HEK293 (cell line): ENCODE data around the gene HOXB8.

Experiments used
- GLIS2 ChIP-seq: fragments of 450-650 bp; formaldehyde crosslinking; IDR thresholded peaks from 2 replicates; pipeline ENCODE4 v1.5.1; 2016; ENCODE audit warnings: missing biosample characterization, missing genetic modification characterization
- HOXD13 ChIP-seq: sonication (generic); formaldehyde crosslinking; IDR thresholded peaks from 2 replicates; pipeline ENCODE4 v1.8.0; 2022; ENCODE audit warnings: missing genetic modification reagents, borderline replicate concordance
- KLF9 ChIP-seq: fragments of 450-650 bp; formaldehyde crosslinking; IDR thresholded peaks from 2 replicates; pipeline ENCODE4 v1.5.1; 2016; ENCODE audit warnings: missing biosample characterization, missing genetic modification characterization, low read depth
- MEIS1 ChIP-seq: sonication (generic); formaldehyde crosslinking; IDR thresholded peaks from 2 replicates; pipeline ENCODE4 v1.8.1; 2022; ENCODE audit warnings: missing genetic modification reagents, mild to moderate bottlenecking, borderline replicate concordance
- MZF1 ChIP-seq: fragments of 450-650 bp; formaldehyde crosslinking; IDR thresholded peaks from 2 replicates; pipeline ENCODE4 v1.5.1; 2017; ENCODE audit warnings: missing biosample characterization, missing genetic modification characterization, borderline replicate concordance
- OSR2 ChIP-seq: fragments of 450-650 bp; formaldehyde crosslinking; IDR thresholded peaks from 2 replicates; pipeline ENCODE4 v1.5.1; 2016; ENCODE audit warnings: missing biosample characterization, missing genetic modification characterization
- SALL2 ChIP-seq: fragments of 450-650 bp; formaldehyde crosslinking; IDR thresholded peaks from 2 replicates; pipeline ENCODE4 v1.5.0; 2017; ENCODE audit warnings: missing biosample characterization, mild to moderate bottlenecking, missing genetic modification characterization, borderline replicate concordance
- WT1 ChIP-seq: fragments of 450-650 bp; formaldehyde crosslinking; IDR thresholded peaks from 2 replicates; pipeline ENCODE4 v1.5.1; 2016; ENCODE audit warnings: missing biosample characterization, missing genetic modification characterization
- ZBTB1 ChIP-seq: fragments of 450-650 bp; formaldehyde crosslinking; IDR thresholded peaks from 2 replicates; pipeline ENCODE4 v1.5.1; 2016; ENCODE audit warnings: missing biosample characterization, missing genetic modification characterization
- ZBTB20 ChIP-seq: fragments of 450-650 bp; formaldehyde crosslinking; IDR thresholded peaks from 2 replicates; pipeline ENCODE4 v1.5.1; 2016; ENCODE audit warnings: missing biosample characterization, missing genetic modification characterization
- ZBTB6 ChIP-seq: fragments of 450-650 bp; formaldehyde crosslinking; IDR thresholded peaks from 2 replicates; pipeline ENCODE4 v1.5.1; 2017; ENCODE audit warnings: missing biosample characterization, missing genetic modification characterization
- ZNF121 ChIP-seq: fragments of 450-650 bp; formaldehyde crosslinking; IDR thresholded peaks from 2 replicates; pipeline ENCODE4 v1.5.1; 2016; ENCODE audit warnings: missing biosample characterization, missing genetic modification characterization
- ZNF175 ChIP-seq: fragments of 450-650 bp; formaldehyde crosslinking; IDR thresholded peaks from 2 replicates; pipeline ENCODE4 v1.5.1; 2016; ENCODE audit warnings: missing biosample characterization, missing genetic modification characterization
- ZNF19 ChIP-seq: fragments of 450-650 bp; formaldehyde crosslinking; IDR thresholded peaks from 2 replicates; pipeline ENCODE4; 2016; ENCODE audit warnings: missing biosample characterization, missing genetic modification characterization, low read depth
- ZNF211 ChIP-seq: fragments of 450-650 bp; formaldehyde crosslinking; IDR thresholded peaks from 2 replicates; pipeline ENCODE4 v1.5.1; 2016; ENCODE audit warnings: low read depth, missing biosample characterization, missing genetic modification characterization
- ZNF266 ChIP-seq: fragments of 450-650 bp; formaldehyde crosslinking; IDR thresholded peaks from 2 replicates; pipeline ENCODE4 v1.5.1; 2016; ENCODE audit warnings: missing biosample characterization, missing genetic modification characterization, low read depth
- ZNF311 ChIP-seq: fragments of 450-650 bp; formaldehyde crosslinking; IDR thresholded peaks from 2 replicates; pipeline ENCODE4 v1.5.1; 2017; ENCODE audit warnings: missing biosample characterization, missing genetic modification characterization, borderline replicate concordance
- ZNF37A ChIP-seq: fragments of 450-650 bp; IDR thresholded peaks from 2 replicates; pipeline ENCODE4 v1.5.1; 2018; ENCODE audit warnings: missing biosample characterization, missing genetic modification characterization
- ZNF391 ChIP-seq: fragments of 450-650 bp; formaldehyde crosslinking; IDR thresholded peaks from 2 replicates; pipeline ENCODE4 v1.5.1; 2016; ENCODE audit warnings: low read depth, missing biosample characterization, missing genetic modification characterization, borderline replicate concordance
- ZNF548 ChIP-seq: fragments of 450-650 bp; formaldehyde crosslinking; IDR thresholded peaks from 2 replicates; pipeline ENCODE4 v1.5.1; 2016; ENCODE audit warnings: missing biosample characterization, missing genetic modification characterization
- ZNF558 ChIP-seq: fragments of 450-650 bp; formaldehyde crosslinking; IDR thresholded peaks from 2 replicates; pipeline ENCODE4 v1.5.1; 2016; ENCODE audit warnings: missing biosample characterization, missing genetic modification characterization
- ZNF561 ChIP-seq: fragments of 450-650 bp; IDR thresholded peaks from 2 replicates; pipeline ENCODE4 v1.5.1; 2018; ENCODE audit warnings: missing biosample characterization, missing genetic modification characterization, borderline replicate concordance
- ZNF571 ChIP-seq: fragments of 450-650 bp; formaldehyde crosslinking; IDR thresholded peaks from 2 replicates; pipeline ENCODE4 v1.5.0; 2017; ENCODE audit warnings: missing biosample characterization, missing genetic modification characterization
- ZNF596 ChIP-seq: fragments of 450-650 bp; IDR thresholded peaks from 2 replicates; pipeline ENCODE4 v1.5.0; 2018; ENCODE audit warnings: missing biosample characterization, mild to moderate bottlenecking, missing genetic modification characterization, moderate library complexity
- ZNF623 ChIP-seq: fragments of 450-650 bp; formaldehyde crosslinking; IDR thresholded peaks from 2 replicates; pipeline ENCODE4 v1.5.1; 2016; ENCODE audit warnings: missing biosample characterization, missing genetic modification characterization
- ZNF629 ChIP-seq: fragments of 450-650 bp; formaldehyde crosslinking; IDR thresholded peaks from 2 replicates; pipeline ENCODE4 v1.5.1; 2017; ENCODE audit warnings: missing biosample characterization, missing genetic modification characterization
- ZNF76 ChIP-seq: fragments of 450-650 bp; formaldehyde crosslinking; IDR thresholded peaks from 2 replicates; pipeline ENCODE4; 2016; ENCODE audit warnings: low read depth, missing biosample characterization, missing genetic modification characterization, borderline replicate concordance
- ZNF843 ChIP-seq: fragments of 450-650 bp; formaldehyde crosslinking; IDR thresholded peaks from 2 replicates; pipeline ENCODE4 v1.5.1; 2016; ENCODE audit warnings: missing biosample characterization, missing genetic modification characterization
- ZSCAN16 ChIP-seq: fragments of 450-650 bp; formaldehyde crosslinking; IDR thresholded peaks from 2 replicates; pipeline ENCODE4 v1.5.1; 2016; ENCODE audit warnings: missing biosample characterization, missing genetic modification characterization
- ZSCAN4 ChIP-seq: fragments of 450-650 bp; formaldehyde crosslinking; IDR thresholded peaks from 2 replicates; pipeline ENCODE4 v1.5.1; 2017; ENCODE audit warnings: missing biosample characterization, missing genetic modification characterization
- TF ChIP-seq, protein P1 (sequence below): fragments of 450-650 bp; formaldehyde crosslinking; IDR thresholded peaks from 2 replicates; pipeline ENCODE4 v1.5.1; 2017; ENCODE audit warnings: missing biosample characterization, missing genetic modification characterization
- TF ChIP-seq, protein P2 (sequence below): fragments of 450-650 bp; formaldehyde crosslinking; IDR thresholded peaks from 2 replicates; pipeline ENCODE4 v1.5.1; 2017; ENCODE audit warnings: missing biosample characterization, mild to moderate bottlenecking, missing genetic modification characterization, moderate library complexity
- TF ChIP-seq, protein P3 (sequence below): fragments of 450-650 bp; formaldehyde crosslinking; IDR thresholded peaks from 2 replicates; pipeline ENCODE4 v1.5.1; 2017; ENCODE audit warnings: missing biosample characterization, missing genetic modification characterization

HOXB8 gene

DNA sequence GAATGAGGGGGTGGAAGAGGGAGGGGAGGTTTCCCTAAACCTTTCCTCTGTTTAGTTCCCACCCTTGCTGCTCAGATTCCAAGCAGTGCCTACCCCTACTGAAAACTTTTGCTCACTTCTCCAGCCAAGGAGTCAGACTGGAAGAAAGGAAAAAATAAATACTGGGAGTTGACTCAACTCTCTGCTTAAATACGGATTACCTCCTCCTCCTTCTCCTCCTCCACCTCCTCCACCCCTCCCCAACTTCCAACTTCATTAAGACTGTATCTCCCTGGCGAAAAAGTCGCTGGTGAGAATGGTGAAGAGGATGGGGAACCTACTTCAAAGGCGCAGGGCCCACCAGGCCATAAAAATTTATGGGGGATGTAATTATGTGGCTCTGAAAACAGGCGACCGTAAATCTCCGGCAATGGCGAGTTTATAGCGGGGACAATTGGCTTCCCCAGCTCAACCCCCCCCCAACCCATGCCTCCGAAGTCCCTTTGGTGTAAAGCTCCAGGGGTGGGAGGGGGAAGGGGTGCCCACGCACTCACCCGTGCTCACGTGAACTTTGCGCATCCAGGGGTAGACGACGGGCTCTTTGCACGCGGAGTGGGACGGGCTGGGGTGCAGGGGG, 37.7 kb downstream of the HOXB8 start (continued):
- 0 out of 2 replicates have a peak, but pooled peaks have one; percentile 51 for TF ChIP-seq ZBTB6 (tag by site-specific recombination)
- TF ChIP-seq OSR2 (tag by site-specific recombination), result peak; percentile 96
- peak; percentile 81; the same call in 1 of the 2 replicates for TF ChIP-seq ZSCAN16 (tag by site-specific recombination)
- TF ChIP-seq ZNF548 (tag by site-specific recombination), result no peak
- no peak for TF ChIP-seq ZNF19
- peak; percentile 59 for TF ChIP-seq GLIS2 (tag by site-specific recombination)
- peak; percentile 99 for TF ChIP-seq ZNF561 (tag by site-specific recombination)
- peak; percentile 54; the same call in 1 of the 2 replicates for TF ChIP-seq ZNF121 (tag by site-specific recombination)
- TF ChIP-seq ZNF391 (tag by site-specific recombination), result peak; percentile 85; the same call in 1 of the 2 replicates
- no peak for TF ChIP-seq ZNF623 (tag by site-specific recombination)
- 0 out of 2 replicates have a peak, but pooled peaks have one; percentile 9 for TF ChIP-seq ZNF37A
- peak; percentile 89 for TF ChIP-seq ZNF629
- TF ChIP-seq ZBTB1 (tag by site-specific recombination), result no peak; the same call in 1 of the 2 replicates
- no peak for TF ChIP-seq KLF9 (tag by site-specific recombination)
- peak; percentile 90 for TF ChIP-seq ZNF596 (tag by site-specific recombination)
- TF ChIP-seq ZNF558, result peak; percentile 40; the same call in 1 of the 2 replicates
- TF ChIP-seq ZNF76, result peak; percentile 60; the same call in 1 of the 2 replicates
- TF ChIP-seq ZNF311 (tag by site-specific recombination), result no peak
- TF ChIP-seq WT1 (tag by site-specific recombination), result peak; percentile 99
- TF ChIP-seq, protein P1, sequence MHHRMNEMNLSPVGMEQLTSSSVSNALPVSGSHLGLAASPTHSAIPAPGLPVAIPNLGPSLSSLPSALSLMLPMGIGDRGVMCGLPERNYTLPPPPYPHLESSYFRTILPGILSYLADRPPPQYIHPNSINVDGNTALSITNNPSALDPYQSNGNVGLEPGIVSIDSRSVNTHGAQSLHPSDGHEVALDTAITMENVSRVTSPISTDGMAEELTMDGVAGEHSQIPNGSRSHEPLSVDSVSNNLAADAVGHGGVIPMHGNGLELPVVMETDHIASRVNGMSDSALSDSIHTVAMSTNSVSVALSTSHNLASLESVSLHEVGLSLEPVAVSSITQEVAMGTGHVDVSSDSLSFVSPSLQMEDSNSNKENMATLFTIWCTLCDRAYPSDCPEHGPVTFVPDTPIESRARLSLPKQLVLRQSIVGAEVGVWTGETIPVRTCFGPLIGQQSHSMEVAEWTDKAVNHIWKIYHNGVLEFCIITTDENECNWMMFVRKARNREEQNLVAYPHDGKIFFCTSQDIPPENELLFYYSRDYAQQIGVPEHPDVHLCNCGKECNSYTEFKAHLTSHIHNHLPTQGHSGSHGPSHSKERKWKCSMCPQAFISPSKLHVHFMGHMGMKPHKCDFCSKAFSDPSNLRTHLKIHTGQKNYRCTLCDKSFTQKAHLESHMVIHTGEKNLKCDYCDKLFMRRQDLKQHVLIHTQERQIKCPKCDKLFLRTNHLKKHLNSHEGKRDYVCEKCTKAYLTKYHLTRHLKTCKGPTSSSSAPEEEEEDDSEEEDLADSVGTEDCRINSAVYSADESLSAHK (tag by site-specific recombination), result peak; percentile 98
- TF ChIP-seq, protein P2, sequence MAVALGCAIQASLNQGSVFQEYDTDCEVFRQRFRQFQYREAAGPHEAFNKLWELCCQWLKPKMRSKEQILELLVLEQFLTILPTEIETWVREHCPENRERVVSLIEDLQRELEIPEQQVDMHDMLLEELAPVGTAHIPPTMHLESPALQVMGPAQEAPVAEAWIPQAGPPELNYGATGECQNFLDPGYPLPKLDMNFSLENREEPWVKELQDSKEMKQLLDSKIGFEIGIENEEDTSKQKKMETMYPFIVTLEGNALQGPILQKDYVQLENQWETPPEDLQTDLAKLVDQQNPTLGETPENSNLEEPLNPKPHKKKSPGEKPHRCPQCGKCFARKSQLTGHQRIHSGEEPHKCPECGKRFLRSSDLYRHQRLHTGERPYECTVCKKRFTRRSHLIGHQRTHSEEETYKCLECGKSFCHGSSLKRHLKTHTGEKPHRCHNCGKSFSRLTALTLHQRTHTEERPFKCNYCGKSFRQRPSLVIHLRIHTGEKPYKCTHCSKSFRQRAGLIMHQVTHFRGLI (tag by site-specific recombination), result peak; percentile 74
- TF ChIP-seq ZNF843 (tag by site-specific recombination), result peak; percentile 99
- TF ChIP-seq ZNF175, result no peak
- TF ChIP-seq ZNF211 (tag by site-specific recombination), result no peak
- TF ChIP-seq MEIS1 (CRISPR knock-in tag), result no peak
- TF ChIP-seq, protein P3, sequence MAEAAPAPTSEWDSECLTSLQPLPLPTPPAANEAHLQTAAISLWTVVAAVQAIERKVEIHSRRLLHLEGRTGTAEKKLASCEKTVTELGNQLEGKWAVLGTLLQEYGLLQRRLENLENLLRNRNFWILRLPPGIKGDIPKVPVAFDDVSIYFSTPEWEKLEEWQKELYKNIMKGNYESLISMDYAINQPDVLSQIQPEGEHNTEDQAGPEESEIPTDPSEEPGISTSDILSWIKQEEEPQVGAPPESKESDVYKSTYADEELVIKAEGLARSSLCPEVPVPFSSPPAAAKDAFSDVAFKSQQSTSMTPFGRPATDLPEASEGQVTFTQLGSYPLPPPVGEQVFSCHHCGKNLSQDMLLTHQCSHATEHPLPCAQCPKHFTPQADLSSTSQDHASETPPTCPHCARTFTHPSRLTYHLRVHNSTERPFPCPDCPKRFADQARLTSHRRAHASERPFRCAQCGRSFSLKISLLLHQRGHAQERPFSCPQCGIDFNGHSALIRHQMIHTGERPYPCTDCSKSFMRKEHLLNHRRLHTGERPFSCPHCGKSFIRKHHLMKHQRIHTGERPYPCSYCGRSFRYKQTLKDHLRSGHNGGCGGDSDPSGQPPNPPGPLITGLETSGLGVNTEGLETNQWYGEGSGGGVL (tag by site-specific recombination), result peak; percentile 93
- no peak for TF ChIP-seq ZNF571
- peak; percentile 94 for TF ChIP-seq MZF1 (tag by site-specific recombination)
- no peak for TF ChIP-seq SALL2
- no peak for TF ChIP-seq ZBTB20 (tag by site-specific recombination)
- peak; percentile 40; the same call in 1 of the 2 replicates for TF ChIP-seq HOXD13 (CRISPR knock-in tag)
- peak; percentile 53; the same call in 1 of the 2 replicates for TF ChIP-seq ZSCAN4
- TF ChIP-seq ZNF266 (tag by site-specific recombination), result no peak
